Ovary (tissue), 9 donors: Measurements from ENCODE around the gene FGFBP1. TPM values are rescaled to one million over a fixed set of nuclear protein-coding genes. Genes with fewer than 3 reads are reported as not detected.

ENCODE experiments used
- DNase-seq, 5 donors: peaks; one replicate each; pipeline ENCODE4 v3.0.0-alpha.2; 2019 to 2020
- H3K27ac ChIP-seq, 2 donors: fragments of 200-600 bp; one replicate each; pipeline versions ENCODE4 v1.5.1 to v1.8.0; 2019 to 2022
- H3K27me3 ChIP-seq: fragments of 200-600 bp; one replicate; pipeline ENCODE4 v1.8.0; 2022
- H3K36me3 ChIP-seq: fragments of 200-600 bp; sonication (generic); one replicate; pipeline ENCODE4 v1.5.1; 2019
- H3K4me1 ChIP-seq: one replicate; pipeline ENCODE4 v1.8.1; 2013; ENCODE audit warnings: mild to moderate bottlenecking, moderate library complexity; ENCODE audit not compliant: insufficient read depth
- H3K4me3 ChIP-seq: fragments of 200-600 bp; sonication (generic); one replicate; pipeline ENCODE4 v1.5.1; 2017
- H3K9me3 ChIP-seq, 2 donors: fragments of 200-600 bp in 1 of 2; sonication (generic) in 1 of 2; one replicate each; pipeline versions ENCODE4 v1.5.1 to v1.8.1; 2013 to 2019; ENCODE audit warnings: mild to moderate bottlenecking in 1 of 2, moderate library complexity in 1 of 2
- CTCF ChIP-seq, 3 donors: fragments of 450-650 bp in 2 of 3; fragments of 200-600 bp in 1 of 3; IDR thresholded peaks; one replicate each; pipeline versions ENCODE4 v1.5.1 to v1.8.0; 2016 to 2022; ENCODE audit warnings: antibody characterized with exemption in 3 of 3, mild to moderate bottlenecking in 1 of 3
- EP300 ChIP-seq: sonication (generic); formaldehyde crosslinking; IDR thresholded peaks from one replicate; pipeline ENCODE4 v1.6.1; 2017; ENCODE audit warnings: antibody characterized with exemption
- POLR2A ChIP-seq: fragments of 450-650 bp; IDR thresholded peaks from one replicate; pipeline ENCODE4 v1.6.1; 2017; ENCODE audit warnings: antibody characterized with exemption, mild to moderate bottlenecking, moderate library complexity
- WGBS, 3 donors: extraction: QIAGEN DNeasy Blood & Tissue Kit in 1 of 3; methylation state at CpG; one replicate each; pipeline versions ENCODE4 v1.1.5 to v1.1.7; 2013 to 2017; 5-methylcytosine and 5-hydroxymethylcytosine counted together
- intact Hi-C, 4 donors: fragments of 100-400 bp; cut with DNase I; formaldehyde crosslinking; loops; one replicate each; pipeline versions ENCODE4 v1.11.0 to v1.15.1; 2022 to 2023
- polyA plus RNA-seq, 2 donors: library from polyadenylated mRNA; stranded (reverse); fragments of 200-250 nt in 1 of 2; fragments of 350-450 nt in 1 of 2; fragmentation: Illumina TruSeq in 1 of 2; extraction: RNeasy Lipid Tissue Mini Kit (QIAGEN cat#74804) in 1 of 2; gene quantifications; one replicate each; pipeline ENCODE4 v1.2.3, GENCODE V29; 2013 to 2014
- total RNA-seq, 7 donors: library from RNA; depleted of rRNA in 2 of 7; stranded (reverse); fragments of >200 nt in 2 of 7; fragmentation: NEBNext Ultra II Directional in 3 of 7; extraction: Animal tissue kit (Norgen Biotek cat#: 25700) in 3 of 7; gene quantifications; one replicate each; pipeline versions ENCODE4 v1.1.0 to v1.2.4, GENCODE V29; 2016 to 2023
- donor health status: DM: no; HTN: no; CAD: no; lungs with moderate emphysema.
- donor health status: DM: no; HTN: no; CAD: no.
- donor health status: Bipolar disorder and iron deficiency.
- donor health status: DM: yes; HTN: yes; CAD: no.
- donor health status: DM: no; HTN: no; CAD: no.
- donor health status: DM: yes; HTN: yes; CAD: no.

Gene FGFBP1
- total and polyA plus RNA-seq, 9 donors: 0.36 to 1.4 TPM; not detected in 7

DNA sequence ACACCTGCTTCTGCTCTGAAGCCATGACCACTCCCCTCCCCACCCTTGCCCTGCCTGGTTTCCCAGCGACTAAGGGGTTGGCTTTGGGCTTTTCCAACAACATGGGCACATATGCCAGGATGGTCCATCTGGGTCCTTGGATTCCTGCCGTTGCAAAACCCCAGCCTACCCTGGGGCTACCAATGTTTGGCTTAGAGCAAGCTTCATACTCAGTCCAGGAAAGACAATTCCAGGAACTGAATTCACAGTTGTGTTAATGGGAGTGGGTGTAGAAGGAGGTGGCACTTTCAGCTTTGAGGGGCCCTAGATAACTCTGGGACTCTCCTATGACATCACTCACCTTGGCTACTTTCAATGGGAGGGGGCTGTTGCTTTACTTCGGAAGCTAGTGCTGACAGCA is 9.0 kb downstream of the FGFBP1 start:
- Histone ChIP-seq H3K27ac (no peak overlapping the region), H3K4me3 (no peak overlapping the region), H3K36me3 (no peaks in the 10 kb centered on the region), H3K9me3 (no peaks in the 10 kb centered on the region), H3K27me3 (no peaks in the 10 kb centered on the region), H3K4me1 (no peaks in the 10 kb centered on the region)
- no peak for TF ChIP-seq EP300
- TF ChIP-seq POLR2A: no peak
- TF ChIP-seq CTCF (IDR thresholded peaks at IDR 0.05): no peak
- 59 to 65% (median 64%) methylated on average over 3 of the region's 3 CpGs for WGBS, 3 donors
- no peak for DNase-seq
- intact Hi-C loops: no loop called here

DNA sequence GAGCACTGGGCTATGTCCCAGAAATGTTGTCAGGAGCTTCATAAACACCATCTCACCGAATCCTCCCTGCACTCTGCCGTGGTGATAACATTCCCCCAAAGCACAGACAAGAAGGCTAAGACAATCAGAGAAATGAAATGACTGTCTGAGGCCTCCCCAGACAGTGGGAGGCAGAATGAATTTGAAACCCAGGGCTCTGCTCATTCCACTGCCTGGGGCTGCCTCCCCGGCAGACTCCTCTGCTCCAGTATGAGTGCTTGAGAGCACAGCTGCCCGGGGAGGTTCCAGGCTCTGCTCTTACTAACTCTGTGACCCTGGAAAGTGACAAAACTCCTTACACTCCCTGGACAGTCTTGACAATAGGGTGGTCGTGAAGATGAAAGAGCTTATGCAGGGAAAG is 9.7 kb downstream of the FGFBP1 start:
- no peaks in the 10 kb centered on the region for H3K27me3 ChIP-seq
- no peak for DNase-seq
- TF ChIP-seq POLR2A (no peak), EP300 (no peak), CTCF (IDR thresholded peaks at IDR 0.05) (no peak)
- H3K36me3 ChIP-seq: no peaks in the 10 kb centered on the region
- H3K27ac ChIP-seq: no peak overlapping the region
- no peak overlapping the region for H3K4me3 ChIP-seq
- no peaks in the 10 kb centered on the region for H3K9me3 ChIP-seq
- 11 to 24% (median 15%) methylated on average over 5 of the region's 5 CpGs for WGBS, 3 donors
- H3K4me1 ChIP-seq: no peaks in the 10 kb centered on the region
- intact Hi-C loops: no loop called here

- Histone ChIP-seq H3K4me3 (no peak overlapping the region), H3K27me3 (no peaks in the 10 kb centered on the region), H3K27ac (no peak overlapping the region), H3K9me3 (no peaks in the 10 kb centered on the region), H3K36me3 (no peaks in the 10 kb centered on the region), H3K4me1 (no peaks in the 10 kb centered on the region)
- 19 to 22% (median 20%) methylated on average over 7 of the region's 7 CpGs for WGBS, 3 donors
- intact Hi-C loops: no loop called here
- TF ChIP-seq EP300 (no peak), POLR2A (no peak), CTCF (IDR thresholded peaks at IDR 0.05) (no peak)
- no peak for DNase-seq
Measured at GRCh38 chr4:15926486-15926885, 12.1 kb downstream of the FGFBP1 start.

GRCh38 chr4:15925830-15926229 is 12.7 kb downstream of the FGFBP1 start:
- intact Hi-C loops: no loop called here
- WGBS, 3 donors: 70 to 89% (median 74%) methylated on average over 3 of the region's 3 CpGs
- Histone ChIP-seq H3K4me3 (no peak overlapping the region), H3K9me3 (no peaks in the 10 kb centered on the region), H3K27ac (no peak overlapping the region), H3K27me3 (no peaks in the 10 kb centered on the region), H3K4me1 (no peaks in the 10 kb centered on the region), H3K36me3 (no peaks in the 10 kb centered on the region)
- no peak for DNase-seq
- TF ChIP-seq POLR2A (no peak), CTCF (IDR thresholded peaks at IDR 0.05) (no peak), EP300 (no peak)

DNA sequence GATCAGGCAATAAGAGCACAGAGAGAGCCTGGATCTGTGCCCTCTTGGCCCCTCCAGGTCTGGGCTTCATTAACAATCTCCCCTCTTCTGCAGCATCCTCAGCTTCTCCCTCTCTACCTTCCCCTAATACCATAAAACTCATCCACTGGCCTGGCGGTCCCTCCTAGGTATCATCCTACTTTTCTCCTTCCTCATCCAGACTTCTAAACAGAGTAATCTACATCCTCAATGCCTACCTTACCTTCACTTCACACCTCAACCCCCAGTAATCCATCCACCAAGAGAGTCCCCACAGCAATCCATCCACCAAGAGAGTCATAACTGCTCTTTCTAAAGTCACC is 17.0 kb downstream of the FGFBP1 start:
- DNase-seq: no peak
- Histone ChIP-seq H3K4me1 (no peaks in the 10 kb centered on the region), H3K36me3 (no peaks in the 10 kb centered on the region), H3K4me3 (no peak overlapping the region), H3K27ac (no peak overlapping the region), H3K27me3 (no peaks in the 10 kb centered on the region), H3K9me3 (no peaks in the 10 kb centered on the region)
- 94 to 100% (median 97%) methylated on average over 1 of the region's 1 CpG for WGBS, 3 donors
- no peak for TF ChIP-seq EP300
- no peak for TF ChIP-seq POLR2A
- TF ChIP-seq CTCF (IDR thresholded peaks at IDR 0.05): no peak
- intact Hi-C loops: no loop called here
